ENCODE results near the gene RUSC2.
"Not testable (repeated sequence)": the region's sequence is repeated elsewhere in the genome, so short reads cannot be mapped to it uniquely, and the experiment has no call there.

RUSC2 gene

GRCh38 chr9:35516479-35516878 is 26.6 kb downstream of the RUSC2 start:
- no peaks in the 10 kb centered on the region for H3K36me3 ChIP-seq (ENCODE audit: insufficient read depth, low read length)
- H3K4me1 ChIP-seq (ENCODE audit: insufficient read depth, low read length), result peaks cover 88% of the 10 kb centered on the region
- peak overlapping the region; percentile 83 for H3K27ac ChIP-seq (ENCODE audit: low read depth, low read length)
- H3K9me3 ChIP-seq (ENCODE audit: low read length), result no peaks in the 10 kb centered on the region
- H3K27me3 ChIP-seq (ENCODE audit: control insufficient read depth in 1 of 2, insufficient read depth in 2 of 2, low read length in 2 of 2), result no peaks in the 10 kb centered on the region
- no peak overlapping the region for H3K9ac ChIP-seq (ENCODE audit: low read length)
- H3K4me3 ChIP-seq (ENCODE audit: low read depth in 1 of 2, low read length in 2 of 2), result no peak overlapping the region

GRCh38 chr9:35517131-35517530 is 27.2 kb downstream of the RUSC2 start:
- peak overlapping the region; percentile 83 for H3K27ac ChIP-seq (ENCODE audit: low read depth, low read length)
- H3K4me3 ChIP-seq (ENCODE audit: low read depth in 1 of 2, low read length in 2 of 2), result no peak overlapping the region
- peaks cover 89% of the 10 kb centered on the region for H3K4me1 ChIP-seq (ENCODE audit: insufficient read depth, low read length)
- H3K27me3 ChIP-seq (ENCODE audit: control insufficient read depth in 1 of 2, insufficient read depth in 2 of 2, low read length in 2 of 2), result no peaks in the 10 kb centered on the region
- H3K36me3 ChIP-seq (ENCODE audit: insufficient read depth, low read length), result no peaks in the 10 kb centered on the region
- H3K9me3 ChIP-seq (ENCODE audit: low read length), result no peaks in the 10 kb centered on the region
- no peak overlapping the region for H3K9ac ChIP-seq (ENCODE audit: low read length)

- Histone ChIP-seq H3K4me3 (ENCODE audit: low read depth in 1 of 2, low read length in 2 of 2) (no peak overlapping the region), H3K27ac (ENCODE audit: low read depth, low read length) (peak overlapping the region; percentile 83), H3K4me1 (ENCODE audit: insufficient read depth, low read length) (peaks cover 89% of the 10 kb centered on the region), H3K27me3 (ENCODE audit: control insufficient read depth in 1 of 2, insufficient read depth in 2 of 2, low read length in 2 of 2) (no peaks in the 10 kb centered on the region), H3K9ac (ENCODE audit: low read length) (no peak overlapping the region), H3K9me3 (ENCODE audit: low read length) (no peaks in the 10 kb centered on the region), H3K36me3 (ENCODE audit: insufficient read depth, low read length) (no peaks in the 10 kb centered on the region)
Observed at GRCh38 chr9:35517552-35518224, 27.8 kb downstream of the RUSC2 start.

- no peaks in the 10 kb centered on the region for H3K27me3 ChIP-seq (ENCODE audit: control insufficient read depth in 1 of 2, insufficient read depth in 2 of 2, low read length in 2 of 2)
- peak overlapping the region; percentile 22 for H3K9ac ChIP-seq (ENCODE audit: low read length)
- H3K9me3 ChIP-seq (ENCODE audit: low read length), result no peaks in the 10 kb centered on the region
- H3K4me1 ChIP-seq (ENCODE audit: insufficient read depth, low read length), result peaks cover 86% of the 10 kb centered on the region
- no peak overlapping the region for H3K4me3 ChIP-seq (ENCODE audit: low read depth in 1 of 2, low read length in 2 of 2)
- peak overlapping the region; percentile 83 for H3K27ac ChIP-seq (ENCODE audit: low read depth, low read length)
- no peaks in the 10 kb centered on the region for H3K36me3 ChIP-seq (ENCODE audit: insufficient read depth, low read length)
Observed at GRCh38 chr9:35518225-35518821, 28.4 kb downstream of the RUSC2 start.

- H3K4me1 ChIP-seq (ENCODE audit: insufficient read depth, low read length), result peaks cover 85% of the 10 kb centered on the region
- peak overlapping the region; percentile 22 for H3K9ac ChIP-seq (ENCODE audit: low read length)
Observed at GRCh38 chr9:35518981-35519679, 29.2 kb downstream of the RUSC2 start.

GRCh38 chr9:35519692-35520363 is 29.9 kb downstream of the RUSC2 start:
- Histone ChIP-seq H3K27ac (ENCODE audit: low read depth, low read length) (peak overlapping the region; percentile 83), H3K9me3 (ENCODE audit: low read length) (no peaks in the 10 kb centered on the region), H3K27me3 (ENCODE audit: control insufficient read depth in 1 of 2, insufficient read depth in 2 of 2, low read length in 2 of 2) (no peaks in the 10 kb centered on the region), H3K9ac (ENCODE audit: low read length) (peak overlapping the region; percentile 22), H3K4me1 (ENCODE audit: insufficient read depth, low read length) (peaks cover 80% of the 10 kb centered on the region), H3K4me3 (ENCODE audit: low read depth in 1 of 2, low read length in 2 of 2) (peak overlapping the region in 1 of 2 donors; percentile 22), H3K36me3 (ENCODE audit: insufficient read depth, low read length) (no peaks in the 10 kb centered on the region)

More at GRCh38 chr9:35518981-35519679, 29.2 kb downstream of the RUSC2 start:
- H3K36me3 ChIP-seq (ENCODE audit: insufficient read depth, low read length), result no peaks in the 10 kb centered on the region
- H3K9me3 ChIP-seq (ENCODE audit: low read length), result no peaks in the 10 kb centered on the region
- H3K27ac ChIP-seq (ENCODE audit: low read depth, low read length), result peak overlapping the region; percentile 83
- H3K27me3 ChIP-seq (ENCODE audit: control insufficient read depth in 1 of 2, insufficient read depth in 2 of 2, low read length in 2 of 2), result no peaks in the 10 kb centered on the region
- peak overlapping the region in 1 of 2 donors; percentile 22 for H3K4me3 ChIP-seq (ENCODE audit: low read depth in 1 of 2, low read length in 2 of 2)

GRCh38 chr9:35520364-35520710 is 30.4 kb downstream of the RUSC2 start:
- H3K4me1 ChIP-seq (ENCODE audit: insufficient read depth, low read length), result peaks cover 75% of the 10 kb centered on the region

GRCh38 chr9:35521708-35522107 is 31.8 kb downstream of the RUSC2 start:
- no peak overlapping the region for H3K4me3 ChIP-seq (ENCODE audit: low read depth in 1 of 2, low read length in 2 of 2)
- H3K9ac ChIP-seq (ENCODE audit: low read length), result no peak overlapping the region
- no peaks in the 10 kb centered on the region for H3K27me3 ChIP-seq (ENCODE audit: control insufficient read depth in 1 of 2, insufficient read depth in 2 of 2, low read length in 2 of 2)
- H3K9me3 ChIP-seq (ENCODE audit: low read length), result no peaks in the 10 kb centered on the region
- H3K36me3 ChIP-seq (ENCODE audit: insufficient read depth, low read length), result no peaks in the 10 kb centered on the region
- peak overlapping the region; percentile 83 for H3K27ac ChIP-seq (ENCODE audit: low read depth, low read length)
- H3K4me1 ChIP-seq (ENCODE audit: insufficient read depth, low read length), result peaks cover 75% of the 10 kb centered on the region

More at GRCh38 chr9:35520364-35520710, 30.4 kb downstream of the RUSC2 start:
- no peaks in the 10 kb centered on the region for H3K27me3 ChIP-seq (ENCODE audit: control insufficient read depth in 1 of 2, insufficient read depth in 2 of 2, low read length in 2 of 2)
- H3K27ac ChIP-seq (ENCODE audit: low read depth, low read length), result peak overlapping the region; percentile 83
- no peak overlapping the region for H3K4me3 ChIP-seq (ENCODE audit: low read depth in 1 of 2, low read length in 2 of 2)
- no peak overlapping the region for H3K9ac ChIP-seq (ENCODE audit: low read length)
- H3K9me3 ChIP-seq (ENCODE audit: low read length), result no peaks in the 10 kb centered on the region
- H3K36me3 ChIP-seq (ENCODE audit: insufficient read depth, low read length), result no peaks in the 10 kb centered on the region

GRCh38 chr9:35522187-35522586 is 32.3 kb downstream of the RUSC2 start:
- H3K9me3 ChIP-seq (ENCODE audit: low read length), result no peaks in the 10 kb centered on the region
- H3K36me3 ChIP-seq (ENCODE audit: insufficient read depth, low read length), result no peaks in the 10 kb centered on the region
- H3K4me1 ChIP-seq (ENCODE audit: insufficient read depth, low read length), result peaks cover 74% of the 10 kb centered on the region
- no peaks in the 10 kb centered on the region for H3K27me3 ChIP-seq (ENCODE audit: control insufficient read depth in 1 of 2, insufficient read depth in 2 of 2, low read length in 2 of 2)
- no peak overlapping the region for H3K4me3 ChIP-seq (ENCODE audit: low read depth in 1 of 2, low read length in 2 of 2)
- H3K27ac ChIP-seq (ENCODE audit: low read depth, low read length), result peak overlapping the region; percentile 83
- H3K9ac ChIP-seq (ENCODE audit: low read length), result no peak overlapping the region

GRCh38 chr9:35522700-35523099 is 32.8 kb downstream of the RUSC2 start:
- peak overlapping the region; percentile 83 for H3K27ac ChIP-seq (ENCODE audit: low read depth, low read length)
- no peaks in the 10 kb centered on the region for H3K27me3 ChIP-seq (ENCODE audit: control insufficient read depth in 1 of 2, insufficient read depth in 2 of 2, low read length in 2 of 2)
- no peaks in the 10 kb centered on the region for H3K9me3 ChIP-seq (ENCODE audit: low read length)
- H3K36me3 ChIP-seq (ENCODE audit: insufficient read depth, low read length), result no peaks in the 10 kb centered on the region
- no peak overlapping the region for H3K4me3 ChIP-seq (ENCODE audit: low read depth in 1 of 2, low read length in 2 of 2)
- no peak overlapping the region for H3K9ac ChIP-seq (ENCODE audit: low read length)
- H3K4me1 ChIP-seq (ENCODE audit: insufficient read depth, low read length), result peaks cover 70% of the 10 kb centered on the region

- H3K27ac ChIP-seq (ENCODE audit: low read depth, low read length); H3K27me3 ChIP-seq (ENCODE audit: control insufficient read depth in 1 of 2, insufficient read depth in 2 of 2, low read length in 2 of 2); H3K9ac ChIP-seq (ENCODE audit: low read length); H3K36me3 ChIP-seq (ENCODE audit: insufficient read depth, low read length); H3K4me3 ChIP-seq (ENCODE audit: low read depth in 1 of 2, low read length in 2 of 2); H3K9me3 ChIP-seq (ENCODE audit: low read length): not testable (repeated sequence)
- H3K4me1 ChIP-seq (ENCODE audit: insufficient read depth, low read length), result peaks cover 64% of the 10 kb centered on the region
Observed at GRCh38 chr9:35523556-35523955, 33.6 kb downstream of the RUSC2 start.

All from muscle layer of colon (tissue), 2 donors.